ENCODE data around the gene KIAA1328. TPM values are rescaled to one million over a fixed set of nuclear protein-coding genes. Genes with fewer than 3 reads are reported as not detected.

KIAA1328 gene
- total RNA-seq, 4 donors from 2014 or later: 21.2 to 26.6 (median 24.8) TPM

- no peaks in the 10 kb centered on the region for H3K4me1 ChIP-seq
- TF ChIP-seq CTCF (IDR thresholded peaks at IDR 0.05): no peak
- no peak for TF ChIP-seq POLR2A (IDR thresholded peaks at IDR 0.05)
- no peak for DNase-seq
- 97% methylated on average over 1 of the region's 1 CpG for WGBS, 2 donors
- intact Hi-C loops (cut with DNase I): no loop called here
- no peaks in the 10 kb centered on the region for H3K9me3 ChIP-seq
- no peaks in the 10 kb centered on the region for H3K36me3 ChIP-seq
- H3K27ac ChIP-seq: no peak overlapping the region
- H3K27me3 ChIP-seq: no peaks in the 10 kb centered on the region
- H3K4me3 ChIP-seq (replicated peaks in 1 of 3): no peak overlapping the region
These were observed 124.1 kb downstream of the KIAA1328 start for GRCh38 chr18:36953047-36953446.

GRCh38 chr18:36960038-36960437 is 131.1 kb downstream of the KIAA1328 start:
- DNase-seq: no peak
- Histone ChIP-seq H3K4me3 (replicated peaks in 1 of 3) (no peak overlapping the region), H3K27ac (no peak overlapping the region), H3K4me1 (no peaks in the 10 kb centered on the region), H3K27me3 (no peaks in the 10 kb centered on the region), H3K36me3 (peaks cover 0 to 5% of the 10 kb centered on the region in 2 donors), H3K9me3 (no peaks in the 10 kb centered on the region)
- WGBS, 2 donors: 93% methylated on average over 7 to 8 of the region's 9 CpGs
- TF ChIP-seq POLR2A (IDR thresholded peaks at IDR 0.05) (no peak), CTCF (IDR thresholded peaks at IDR 0.05) (no peak)
- intact Hi-C loops (cut with DNase I): no loop called here

- no peak overlapping the region for H3K4me3 ChIP-seq (replicated peaks in 1 of 3)
- no peaks in the 10 kb centered on the region for H3K27me3 ChIP-seq
- peaks cover 0 to 5% of the 10 kb centered on the region in 2 donors for H3K36me3 ChIP-seq
- H3K27ac ChIP-seq: no peak overlapping the region
- H3K4me1 ChIP-seq: no peaks in the 10 kb centered on the region
- TF ChIP-seq CTCF (IDR thresholded peaks at IDR 0.05) (no peak), POLR2A (IDR thresholded peaks at IDR 0.05) (no peak)
- intact Hi-C loops (cut with DNase I): no loop called here
- 87 to 97% methylated on average over 2 of the region's 2 CpGs for whole genome bisulfite sequencing, 2 donors
- no peaks in the 10 kb centered on the region for H3K9me3 ChIP-seq
- no peak for DNase-seq
These were observed 134.5 kb downstream of the KIAA1328 start for GRCh38 chr18:36963464-36963863.

- H3K27ac ChIP-seq: no peak overlapping the region
- no peak overlapping the region for H3K4me3 ChIP-seq (replicated peaks in 1 of 3)
- no peaks in the 10 kb centered on the region for H3K27me3 ChIP-seq
- intact Hi-C loops (cut with DNase I): no loop called here
- no peaks in the 10 kb centered on the region for H3K9me3 ChIP-seq
- WGBS, 2 donors: 94 to 97% methylated on average over 3 of the region's 3 CpGs
- no peaks in the 10 kb centered on the region for H3K36me3 ChIP-seq
- DNase-seq: no peak
- no peaks in the 10 kb centered on the region for H3K4me1 ChIP-seq
- TF ChIP-seq POLR2A (IDR thresholded peaks at IDR 0.05): no peak
- TF ChIP-seq CTCF (IDR thresholded peaks at IDR 0.05): no peak
These were observed 145.8 kb downstream of the KIAA1328 start for GRCh38 chr18:36974686-36975085.

GRCh38 chr18:36977121-36977520 is 148.2 kb downstream of the KIAA1328 start:
- DNase-seq: no peak
- no peaks in the 10 kb centered on the region for H3K4me1 ChIP-seq
- TF ChIP-seq POLR2A (IDR thresholded peaks at IDR 0.05) (no peak), CTCF (IDR thresholded peaks at IDR 0.05) (no peak)
- H3K4me3 ChIP-seq (replicated peaks in 1 of 3): no peak overlapping the region
- no peaks in the 10 kb centered on the region for H3K27me3 ChIP-seq
- H3K27ac ChIP-seq: no peak overlapping the region
- H3K36me3 ChIP-seq: no peaks in the 10 kb centered on the region
- intact Hi-C loops (cut with DNase I): no loop called here
- no peaks in the 10 kb centered on the region for H3K9me3 ChIP-seq
- 85 to 90% methylated on average over 2 of the region's 2 CpGs for WGBS, 2 donors
